ENCODE measurements around the gene CELF2.

DNA sequence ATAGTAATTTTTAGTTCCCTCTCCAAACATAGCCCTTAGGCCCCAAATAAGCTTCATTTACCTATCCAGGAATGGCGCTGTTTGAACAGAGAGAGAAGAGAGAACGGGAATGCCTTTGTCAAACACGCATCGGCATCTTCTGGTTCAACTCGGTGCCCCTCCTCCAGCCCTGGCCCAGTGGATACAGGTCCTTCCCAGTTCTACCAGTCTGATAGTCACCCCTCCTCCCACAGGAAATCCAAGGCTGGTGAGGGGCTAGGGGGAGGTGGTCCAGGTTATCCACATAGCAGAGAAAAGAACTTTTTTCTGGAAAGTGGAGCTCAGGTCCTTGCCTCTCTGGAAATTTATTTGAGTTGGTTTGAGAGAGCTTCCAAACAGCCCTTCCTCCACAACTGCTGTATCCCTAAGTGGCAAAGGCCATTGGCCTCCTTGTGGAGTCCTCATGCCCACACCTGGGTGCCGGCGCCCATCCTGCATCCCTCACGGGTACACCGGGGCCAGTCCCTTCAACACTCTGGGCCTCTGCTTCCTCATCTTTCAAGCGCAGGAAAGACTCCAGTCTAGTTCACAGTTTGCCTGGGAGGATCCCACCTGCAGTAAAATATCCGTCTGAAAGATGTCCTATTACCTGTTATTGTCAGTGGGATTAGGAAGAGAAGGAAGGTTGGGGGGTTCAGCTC lies 287.4 kb downstream of the CELF2 start:
- TF ChIP-seq, protein P1, sequence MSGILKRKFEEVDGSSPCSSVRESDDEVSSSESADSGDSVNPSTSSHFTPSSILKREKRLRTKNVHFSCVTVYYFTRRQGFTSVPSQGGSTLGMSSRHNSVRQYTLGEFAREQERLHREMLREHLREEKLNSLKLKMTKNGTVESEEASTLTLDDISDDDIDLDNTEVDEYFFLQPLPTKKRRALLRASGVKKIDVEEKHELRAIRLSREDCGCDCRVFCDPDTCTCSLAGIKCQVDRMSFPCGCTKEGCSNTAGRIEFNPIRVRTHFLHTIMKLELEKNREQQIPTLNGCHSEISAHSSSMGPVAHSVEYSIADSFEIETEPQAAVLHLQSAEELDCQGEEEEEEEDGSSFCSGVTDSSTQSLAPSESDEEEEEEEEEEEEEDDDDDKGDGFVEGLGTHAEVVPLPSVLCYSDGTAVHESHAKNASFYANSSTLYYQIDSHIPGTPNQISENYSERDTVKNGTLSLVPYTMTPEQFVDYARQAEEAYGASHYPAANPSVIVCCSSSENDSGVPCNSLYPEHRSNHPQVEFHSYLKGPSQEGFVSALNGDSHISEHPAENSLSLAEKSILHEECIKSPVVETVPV (CRISPR knock-in tag; IDR thresholded peaks at IDR 0.05), result no peak
- TF ChIP-seq RARB (CRISPR knock-in tag; IDR thresholded peaks at IDR 0.05), result no peak
- no peak for TF ChIP-seq ARNTL (CRISPR knock-in tag; IDR thresholded peaks at IDR 0.05; ENCODE audit: borderline replicate concordance, low read depth)
- no peak for TF ChIP-seq ZNF70 (CRISPR knock-in tag; IDR thresholded peaks at IDR 0.05)
- no peak for TF ChIP-seq ESRRG (CRISPR knock-in tag; IDR thresholded peaks at IDR 0.05)

All from SK-N-SH treated with all-trans-retinoic acid at 6 μM for 48 hours (cell line).